Measurements from ENCODE around the gene IMPACT. TPM values are rescaled to one million over a fixed set of nuclear protein-coding genes. Genes with fewer than 3 reads are reported as not detected.

Gene IMPACT
- total and polyA plus RNA-seq, 11 donors: 7.9 to 37.6 (median 19.9) TPM

DNA sequence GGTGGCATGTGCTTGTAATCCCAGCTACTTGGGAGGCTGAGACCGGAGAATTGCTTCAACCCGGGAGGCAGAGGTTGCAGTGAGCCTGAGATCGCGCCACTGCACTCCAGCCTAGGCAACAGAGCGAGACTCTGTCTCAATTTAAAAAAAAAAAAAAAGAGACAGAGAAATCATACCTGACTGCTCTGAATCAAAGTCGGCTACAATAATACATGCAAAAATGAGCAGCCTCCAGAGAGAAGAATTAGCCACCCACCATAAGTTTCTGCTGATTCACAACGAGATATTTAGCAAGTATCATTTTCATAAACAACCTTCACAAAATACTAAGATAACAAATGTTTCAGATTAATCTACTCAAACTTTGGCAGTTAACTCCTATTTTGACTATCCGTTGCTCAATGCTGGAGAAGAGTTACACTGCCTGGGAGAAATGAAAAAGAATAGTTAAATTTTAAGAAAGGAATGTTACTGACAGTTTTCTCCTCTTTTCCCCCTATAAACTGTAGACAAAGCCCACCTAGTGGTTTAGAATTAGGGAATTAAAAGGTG, 30.3 kb upstream of the IMPACT start:
- H3K4me3 ChIP-seq: no peak overlapping the region
- WGBS, 4 donors: 92 to 95% (median 94%) methylated on average over 8 of the region's 8 CpGs
- H3K4me1 ChIP-seq: peaks cover 0 to 20% (median 6%) of the 10 kb centered on the region in 12 donors
- ATAC-seq (no peak), DNase-seq (no peak)
- H3K9me3 ChIP-seq: no peaks in the 10 kb centered on the region
- no peaks in the 10 kb centered on the region for H3K36me3 ChIP-seq
- H3K27ac ChIP-seq: peak overlapping the region in 1 of 12 donors; percentile 94
- intact Hi-C loops (cut with DNase I): loop anchor here in 3 of 10 donors (2.0 to 5.0 kb wide), 4 partner anchors 31 to 956 kb away; partner anchors contain the start of genes IMPACT (in 2 of the 3) and ZNF521 (in 1 of the 3)
- no peak for TF ChIP-seq CTCF (IDR thresholded peaks at IDR 0.05)
- TF ChIP-seq POLR2A (IDR thresholded peaks at IDR 0.05): no peak
- H3K27me3 ChIP-seq: no peaks in the 10 kb centered on the region

GRCh38 chr18:24397131-24397693, 29.3 kb upstream of the IMPACT start:
- H3K36me3 ChIP-seq: no peaks in the 10 kb centered on the region
- intact Hi-C loops (cut with DNase I): loop anchor here in 3 of 10 donors (2.0 to 5.0 kb wide), 4 partner anchors 30 to 955 kb away; partner anchors contain the start of genes IMPACT (in 2 of the 3) and ZNF521 (in 1 of the 3)
- TF ChIP-seq CTCF (IDR thresholded peaks at IDR 0.05) (no peak), POLR2A (IDR thresholded peaks at IDR 0.05) (no peak)
- ATAC-seq (peak in 3 of 4 donors; percentile 34 to 37 (median 35)), DNase-seq (peak in 3 of 5 donors; percentile 30 to 43 (median 39))
- H3K4me1 ChIP-seq: peaks cover 0 to 20% (median 6%) of the 10 kb centered on the region in 12 donors
- H3K4me3 ChIP-seq: peak overlapping the region; percentile 65 to 88 (median 76)
- no peaks in the 10 kb centered on the region for H3K27me3 ChIP-seq
- H3K9me3 ChIP-seq: no peaks in the 10 kb centered on the region
- WGBS, 4 donors: 0 to 1% (median 0%) methylated on average over 25 to 50 of the region's 50 CpGs
- H3K27ac ChIP-seq: peak overlapping the region in 11 of 12 donors; percentile 66 to 94 (median 84)

- Histone ChIP-seq H3K4me3 (peak within 1 kb of the TSS; percentile 65 to 88 (median 76)), H3K36me3 (no peaks in the 10 kb centered on the region), H3K9me3 (no peaks in the 10 kb centered on the region), H3K4me1 (peaks cover 0 to 20% (median 6%) of the 10 kb centered on the region in 12 donors), H3K27ac (peak within 1 kb of the TSS in 11 of 12 donors; percentile 66 to 94 (median 84)), H3K27me3 (no peaks in the 10 kb centered on the region)
- WGBS, 4 donors: 2 to 7% (median 3%) methylated on average over 12 to 55 of the region's 55 CpGs
- intact Hi-C loops (cut with DNase I): loop anchor here in 3 of 10 donors (2.0 to 5.0 kb wide), 4 partner anchors 29 to 954 kb away; partner anchors contain the start of genes IMPACT (in 2 of the 3) and ZNF521 (in 1 of the 3)
- ATAC-seq: peak; percentile 97 to 99 (median 98)
- TF ChIP-seq CTCF (IDR thresholded peaks at IDR 0.05) (peak in 1 of 12 donors; percentile 28), POLR2A (IDR thresholded peaks at IDR 0.05) (peak in 1 of 2 donors; percentile 54)
- DNase-seq: peak; percentile 95 to 98 (median 96)
These were observed 28.6 kb upstream of the IMPACT start, which contains the start of gene OSBPL1A for GRCh38 chr18:24397694-24398368. Gene OSBPL1A (minus strand): TSS chr18:24397824. CDS start chr18:24377533, 20,291 bp downstream.

All from heart left ventricle (tissue), 16 donors.